AG08395 (cell line): ENCODE data around the gene PDGFRA.

Experiments used
- DNase-seq: peaks from one replicate; pipeline ENCODE4 v3.0.0; 2012; ENCODE audit warnings: mixed read lengths, low spot score

PDGFRA gene

GRCh38 chr4:54228961-54229501 lies at the start of gene PDGFRA:
PDGFRA (plus strand) TSS chr4:54229293; CDS start chr4:54258769, 29,476 bp downstream.
- DNase-seq, result peak; percentile 78

GRCh38 chr4:54184581-54184980 lies 44.5 kb upstream of the PDGFRA start:
- no peak for DNase-seq

GRCh38 chr4:54185044-54185780 lies 43.9 kb upstream of the PDGFRA start:
- DNase-seq, result no peak

DNA sequence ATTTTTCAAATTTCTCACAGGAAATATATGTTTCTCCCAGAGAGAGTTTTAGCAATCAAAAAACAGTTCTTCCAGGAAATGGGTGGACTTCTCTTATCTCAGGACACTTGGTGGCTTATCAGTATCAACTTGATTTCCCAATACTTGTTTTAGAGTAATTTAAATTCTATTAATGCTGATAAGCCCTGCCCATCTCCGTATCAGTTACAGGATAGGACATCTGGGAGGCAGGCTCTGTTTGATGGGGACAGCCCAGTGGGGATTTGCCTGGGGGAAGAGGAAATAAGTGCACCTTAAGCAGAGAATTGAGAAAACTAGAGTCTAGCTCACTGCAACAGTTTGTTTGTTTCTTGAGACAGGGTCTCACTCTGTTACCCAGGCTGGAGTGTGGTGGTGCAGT lies 43.2 kb upstream of the PDGFRA start:
- DNase-seq, result no peak

- no peak for DNase-seq
Measured at GRCh38 chr4:54186371-54186770, 42.7 kb upstream of the PDGFRA start.

DNA sequence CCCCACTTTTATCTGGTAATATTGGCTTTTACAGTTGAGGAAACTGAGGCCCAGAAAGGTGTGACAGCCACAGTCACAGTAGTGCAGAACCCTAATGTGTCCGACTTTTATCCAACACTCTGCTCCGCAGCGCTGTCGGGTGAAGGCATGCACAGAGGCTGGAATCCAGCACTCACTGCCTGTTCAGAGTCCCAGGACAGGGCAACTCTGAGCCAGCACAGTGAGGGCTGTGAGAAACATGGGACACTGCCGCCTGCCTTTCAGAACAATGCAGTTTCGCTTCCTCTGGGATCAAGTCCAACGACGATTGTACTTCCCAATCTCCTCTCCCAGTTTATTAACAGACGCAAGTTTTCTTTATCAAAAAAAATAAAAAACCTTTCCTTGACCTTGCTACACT lies 41.9 kb upstream of the PDGFRA start:
- DNase-seq, result no peak

DNA sequence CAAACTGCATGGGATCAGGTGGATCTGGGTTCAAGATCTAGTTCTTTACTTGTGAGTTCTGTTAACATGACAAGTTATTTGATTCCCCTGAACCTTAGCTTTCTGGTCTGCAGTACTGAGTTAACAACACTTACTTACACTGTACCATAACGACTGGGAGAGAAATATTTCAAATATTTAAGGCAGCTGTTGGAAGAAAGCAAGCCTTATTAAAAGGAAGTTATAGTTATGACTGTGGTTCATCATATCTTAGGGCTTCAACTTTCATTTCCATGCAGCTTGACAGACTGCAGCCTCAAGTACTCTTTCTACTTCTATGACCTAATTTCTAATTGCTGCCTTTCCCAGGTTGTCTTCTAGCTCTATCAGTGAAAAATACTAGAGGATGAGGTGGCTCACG lies 40.0 kb upstream of the PDGFRA start:
- DNase-seq, result no peak

GRCh38 chr4:54192811-54193210 lies 36.3 kb upstream of the PDGFRA start:
- no peak for DNase-seq

DNA sequence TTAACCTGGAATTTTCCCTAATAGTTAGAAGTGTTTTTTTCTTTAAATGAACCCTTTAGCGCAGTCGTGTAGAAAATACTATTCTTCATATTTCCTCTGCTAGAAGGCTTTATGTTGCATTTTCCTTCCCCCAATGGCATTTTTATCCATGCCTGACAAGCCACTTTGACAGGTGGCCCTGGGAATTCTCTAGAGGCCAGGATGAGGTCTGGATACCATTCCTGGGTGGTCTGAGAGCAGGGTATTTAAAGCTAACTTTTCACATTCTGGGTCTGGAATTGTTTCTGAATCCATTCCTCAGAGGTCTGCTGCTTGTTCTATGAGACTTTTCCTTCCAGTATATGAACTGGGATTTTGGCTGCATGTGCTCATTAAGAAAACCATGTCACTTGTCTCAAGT lies 31.2 kb upstream of the PDGFRA start:
- DNase-seq, result no peak

GRCh38 chr4:54199919-54200318 lies 29.2 kb upstream of the PDGFRA start:
- DNase-seq, result no peak

GRCh38 chr4:54209617-54210016 lies 19.5 kb upstream of the PDGFRA start:
- no peak for DNase-seq

DNA sequence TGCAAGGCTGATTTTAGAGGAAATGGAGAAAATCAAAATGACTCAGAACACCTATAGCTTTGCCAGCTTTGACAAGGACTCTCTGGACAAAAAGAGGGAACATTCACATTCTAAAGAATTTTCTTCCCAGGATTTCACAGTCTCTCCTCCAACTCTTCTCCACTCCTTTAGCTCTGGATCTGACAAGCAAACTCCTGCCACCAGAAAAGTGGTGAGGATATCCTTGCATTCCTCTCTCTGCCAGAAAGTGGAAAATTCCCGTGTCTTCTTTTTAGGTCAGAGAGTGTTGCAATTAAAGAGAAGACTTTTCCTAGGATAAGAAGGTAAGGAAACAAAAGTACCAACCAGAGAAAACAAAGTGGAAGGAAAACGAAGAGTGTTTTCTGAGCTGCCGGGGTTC lies 16.1 kb upstream of the PDGFRA start:
- no peak for DNase-seq

DNA sequence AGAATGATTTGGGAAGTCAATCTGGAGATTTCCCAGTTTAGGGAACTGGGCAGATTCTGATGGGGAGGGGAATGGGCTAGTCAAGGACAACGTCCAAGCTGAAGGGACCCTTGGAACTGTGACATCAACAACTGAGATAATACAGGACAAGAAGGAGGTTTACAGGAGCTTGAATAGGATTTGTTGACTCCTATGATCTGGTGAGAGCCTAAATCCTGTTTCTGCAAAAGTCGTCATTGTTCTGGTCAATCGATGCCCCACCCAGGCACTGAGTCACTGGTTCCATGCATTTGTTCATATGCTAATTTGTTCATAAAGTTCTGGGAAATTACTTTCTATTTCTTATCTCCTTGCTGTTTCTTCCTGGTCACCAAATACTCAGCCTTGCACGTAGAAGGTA lies 15.3 kb upstream of the PDGFRA start:
- DNase-seq, result no peak

- DNase-seq, result no peak
Measured at GRCh38 chr4:54215379-54216077, 13.6 kb upstream of the PDGFRA start.

- DNase-seq, result peak; percentile 87
Measured at GRCh38 chr4:54217642-54218495, 11.2 kb upstream of the PDGFRA start.

DNA sequence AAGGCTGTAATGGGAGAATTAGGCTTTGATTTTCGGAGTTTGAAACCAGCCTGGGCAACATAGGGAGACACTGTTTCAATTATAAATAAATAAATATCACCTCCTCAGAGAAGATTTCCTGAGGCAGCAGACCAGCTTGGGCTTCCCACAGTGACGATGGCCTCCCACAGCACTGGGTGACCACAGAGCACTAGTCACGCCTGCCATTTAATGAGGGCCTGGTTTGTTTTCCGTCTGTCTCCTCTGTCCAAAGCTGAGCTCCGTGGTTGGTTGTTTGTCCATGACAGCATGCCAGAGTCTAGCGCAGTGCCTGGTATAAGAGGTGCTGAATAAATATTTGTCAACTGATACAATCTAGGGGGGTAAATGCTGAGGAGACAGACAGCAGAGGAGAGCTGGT lies 10.4 kb upstream of the PDGFRA start:
- no peak for DNase-seq

GRCh38 chr4:54224996-54225597 lies 4.0 kb upstream of the PDGFRA start:
- no peak for DNase-seq

- no peak for DNase-seq
Measured at GRCh38 chr4:54225598-54226403, 3.3 kb upstream of the PDGFRA start.

DNA sequence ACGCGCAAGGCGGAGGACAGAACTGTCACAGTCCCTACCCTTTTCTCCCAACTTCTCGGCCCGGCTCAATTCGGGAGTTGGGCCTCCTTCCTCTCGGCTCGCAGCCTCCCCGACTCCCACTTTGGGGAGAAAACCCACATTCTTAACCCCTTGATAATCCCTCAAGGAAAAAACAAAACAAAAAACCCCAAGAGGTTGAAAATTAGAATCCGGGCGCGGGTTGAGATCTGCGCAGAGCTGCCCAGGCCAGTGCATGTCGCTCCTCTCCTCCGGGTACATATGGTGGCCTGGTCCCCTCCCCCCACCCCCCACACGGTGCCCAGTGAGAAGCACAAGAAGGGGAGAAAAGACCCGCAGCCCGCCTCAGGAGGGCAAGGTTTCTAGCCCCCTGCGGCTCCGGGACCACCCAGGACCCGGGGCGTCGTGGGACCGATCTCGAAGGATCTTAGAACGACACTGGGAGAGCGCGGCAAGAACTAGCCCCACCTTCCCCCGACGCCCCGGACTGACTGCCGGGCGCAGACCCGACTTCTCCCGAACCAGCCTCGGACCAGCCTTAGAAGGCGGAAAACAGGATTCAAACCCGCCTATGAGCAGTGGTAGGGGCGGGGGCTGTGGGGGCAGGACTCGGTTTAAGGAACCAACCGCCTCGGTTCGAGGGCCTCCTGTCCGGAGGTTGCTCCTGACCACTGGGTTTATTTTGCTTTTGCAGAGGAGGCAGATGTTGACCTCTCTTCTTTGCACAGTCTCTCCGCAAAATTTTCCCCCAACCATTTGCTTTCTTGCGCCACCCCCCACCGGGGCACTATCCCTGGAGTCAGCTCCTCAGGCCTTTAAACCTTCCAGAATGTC lies 2.5 kb upstream of the PDGFRA start:
- peak; percentile 67 for DNase-seq
